ENCODE results near the gene CTSC.

GRCh38 chr11:88326099-88326498 lies 11.4 kb downstream of the CTSC start:
- no peak for TF ChIP-seq RBM25 (IDR thresholded peaks at IDR 0.05; ENCODE audit: low read depth, low read length, severe bottlenecking)
- TF ChIP-seq MYNN (IDR thresholded peaks at IDR 0.05), result no peak
- no peak for TF ChIP-seq MYNN (CRISPR knock-in tag; IDR thresholded peaks at IDR 0.05)
- no peak for TF ChIP-seq GATA2 (CRISPR knock-in tag; IDR thresholded peaks at IDR 0.05)
- no peak for TF ChIP-seq SMC3 (conservative IDR thresholded peaks at IDR 0.05; ENCODE audit: insufficient read depth, low read depth, low read length)
- TF ChIP-seq FOXK2 (conservative IDR thresholded peaks at IDR 0.05 in 1 of 2, IDR thresholded peaks at IDR 0.05 in 1 of 2; ENCODE audit: low read depth in 2 of 2), result no peak
- no peak for TF ChIP-seq YY1 (IDR thresholded peaks at IDR 0.05; ENCODE audit: borderline replicate concordance in 1 of 3, control insufficient read depth in 1 of 3, extremely low read depth in 1 of 3, insufficient read depth in 3 of 3, insufficient read length in 1 of 3, insufficient replicate concordance in 2 of 3, low read depth in 1 of 3, low read length in 2 of 3)
- TF ChIP-seq USF2 (CRISPR knock-in tag; IDR thresholded peaks at IDR 0.05), result no peak
- TF ChIP-seq TRIM28 (IDR thresholded peaks at IDR 0.05), result no peak
- no peak for TF ChIP-seq MYC (IDR thresholded peaks at IDR 0.05; ENCODE audit: low read depth, low read length)
- no peak for TF ChIP-seq MYC (CRISPR knock-in tag; IDR thresholded peaks at IDR 0.05; ENCODE audit: borderline replicate concordance, low read depth)
- TF ChIP-seq ZNF707 (CRISPR knock-in tag; conservative IDR thresholded peaks at IDR 0.05), result no peak
- TF ChIP-seq RFX5 (IDR thresholded peaks at IDR 0.05; ENCODE audit: low read depth, low read length), result no peak
- no peak for TF ChIP-seq SP1 (CRISPR knock-in tag; IDR thresholded peaks at IDR 0.05)

Measured in K562 (cell line).